ENCODE measurements around the gene ACSBG1. TPM values are rescaled to one million over a fixed set of nuclear protein-coding genes. Genes with fewer than 3 reads are reported as not detected.
A peak's percentile ranks its signal among the peaks of the same experiment; 100 is the strongest.

ACSBG1 gene
- total RNA-seq, 1 experiment from 2014 or later = under 0.01 TPM

- peak; percentile 83 for DNase-seq (ENCODE audit: low read depth)
Observed at GRCh38 chr15:78204351-78205309, 29.7 kb downstream of the ACSBG1 start.

- DNase-seq (ENCODE audit: low read depth) = no peak
Observed at GRCh38 chr15:78203346-78204225, 30.8 kb downstream of the ACSBG1 start.

- no peak for DNase-seq (ENCODE audit: low read depth)
Observed at GRCh38 chr15:78201281-78202190, 32.8 kb downstream of the ACSBG1 start.

GRCh38 chr15:78200276-78200930 lies 34.0 kb downstream of the ACSBG1 start:
- no peak for DNase-seq (ENCODE audit: low read depth)

- no peak for DNase-seq (ENCODE audit: low read depth)
Observed at GRCh38 chr15:78197632-78198031, 36.7 kb downstream of the ACSBG1 start.

GRCh38 chr15:78195735-78196201 lies 38.6 kb downstream of the ACSBG1 start:
- no peak for DNase-seq (ENCODE audit: low read depth)

- DNase-seq (ENCODE audit: low read depth) = no peak
Observed at GRCh38 chr15:78194568-78194925, 39.8 kb downstream of the ACSBG1 start.

GRCh38 chr15:78193731-78194567 lies 40.4 kb downstream of the ACSBG1 start:
- DNase-seq (ENCODE audit: low read depth) = no peak

- DNase-seq (ENCODE audit: low read depth) = no peak
Observed at GRCh38 chr15:78192826-78193594, 41.4 kb downstream of the ACSBG1 start.

- DNase-seq (ENCODE audit: low read depth) = no peak
Observed at GRCh38 chr15:78182821-78183220, 51.5 kb downstream of the ACSBG1 start.

GRCh38 chr15:78182336-78182700 lies 52.0 kb downstream of the ACSBG1 start:
- DNase-seq (ENCODE audit: low read depth) = no peak

GRCh38 chr15:78179906-78180305 lies 54.5 kb downstream of the ACSBG1 start:
- DNase-seq (ENCODE audit: low read depth) = no peak

- DNase-seq (ENCODE audit: low read depth) = no peak
Observed at GRCh38 chr15:78179286-78179840, 55.0 kb downstream of the ACSBG1 start.

- DNase-seq (ENCODE audit: low read depth) = peak; percentile 52
Observed at GRCh38 chr15:78178064-78178463, 56.3 kb downstream of the ACSBG1 start.

- peak; percentile 18 for DNase-seq (ENCODE audit: low read depth)
Observed at GRCh38 chr15:78177447-78177873, 56.9 kb downstream of the ACSBG1 start.

- DNase-seq (ENCODE audit: low read depth) = no peak
Observed at GRCh38 chr15:78175330-78175729, 59.0 kb downstream of the ACSBG1 start.

- DNase-seq (ENCODE audit: low read depth) = no peak
Observed at GRCh38 chr15:78174401-78174800, 60.0 kb downstream of the ACSBG1 start.

GRCh38 chr15:78171864-78172472 lies 62.4 kb downstream of the ACSBG1 start:
- DNase-seq (ENCODE audit: low read depth) = no peak

Measured in LHCN-M2 (cell line).